Measurements from ENCODE around the gene PAX5. TPM values are rescaled to one million over a fixed set of nuclear protein-coding genes. Genes with fewer than 3 reads are reported as not detected.

Gene PAX5
- total and polyA plus RNA-seq, 4 donors, result 0.08 to 2.3 (median 0.40) TPM

DNA sequence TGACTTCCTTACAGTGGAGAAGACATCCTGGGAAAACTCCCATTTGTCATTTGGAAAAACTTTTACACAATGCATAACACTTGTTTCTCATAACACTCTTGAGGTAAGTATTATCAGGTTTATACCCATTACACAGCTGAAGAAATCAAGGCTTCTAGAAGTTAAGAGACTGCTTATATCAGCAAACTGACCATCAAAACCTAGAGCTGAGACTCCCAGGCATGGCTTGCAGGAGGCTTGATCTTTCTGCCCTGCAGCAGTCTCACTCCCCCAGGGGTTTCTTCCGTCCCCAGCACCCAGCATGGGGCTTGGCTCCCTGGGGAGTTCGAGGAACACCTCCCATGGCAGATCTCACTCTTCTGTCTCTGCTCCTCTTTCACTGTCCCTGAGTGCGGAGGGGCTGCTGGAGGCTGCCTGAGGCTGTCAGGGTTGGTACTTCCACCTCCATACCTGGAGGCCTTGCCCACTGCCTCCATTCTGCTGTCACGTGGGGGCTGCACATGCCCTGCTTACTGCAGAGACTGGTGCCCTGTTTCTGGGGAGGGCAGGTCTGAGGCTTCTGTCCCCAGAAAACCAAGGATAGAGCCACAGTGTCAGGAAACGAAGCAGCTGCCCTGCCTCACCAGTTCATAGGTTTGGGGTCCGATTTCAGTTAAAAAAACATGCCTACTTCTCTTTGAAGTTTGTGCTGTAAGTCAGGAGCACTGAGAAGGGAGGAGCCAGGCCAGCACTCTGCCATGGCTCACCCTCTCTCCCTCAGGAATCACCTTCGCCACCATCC lies 202.5 kb downstream of the PAX5 start:
- Histone ChIP-seq H3K4me3 (no peak overlapping the region), H3K4me1 (ENCODE audit: control insufficient read depth in 5 of 5, insufficient read depth in 5 of 5, low read length in 5 of 5) (no peaks in the 10 kb centered on the region), H3K27ac (ENCODE audit: low read depth in 1 of 2, low read length in 1 of 2) (no peak overlapping the region), H3K9me3 (ENCODE audit: control insufficient read depth in 4 of 4, insufficient read depth in 3 of 4, low read length in 3 of 4) (peaks cover 0 to under 1% (median 0%) of the 10 kb centered on the region in 4 donors), H3K36me3 (ENCODE audit: control insufficient read depth in 4 of 4, insufficient read depth in 4 of 4, low read length in 4 of 4) (no peaks in the 10 kb centered on the region), H3K9ac (ENCODE audit: insufficient read depth in 1 of 2, low read length in 2 of 2) (no peak overlapping the region), H3K27me3 (ENCODE audit: control insufficient read depth in 3 of 3, insufficient read depth in 3 of 3, low read length in 2 of 3) (no peaks in the 10 kb centered on the region)
- TF ChIP-seq, protein P1, sequence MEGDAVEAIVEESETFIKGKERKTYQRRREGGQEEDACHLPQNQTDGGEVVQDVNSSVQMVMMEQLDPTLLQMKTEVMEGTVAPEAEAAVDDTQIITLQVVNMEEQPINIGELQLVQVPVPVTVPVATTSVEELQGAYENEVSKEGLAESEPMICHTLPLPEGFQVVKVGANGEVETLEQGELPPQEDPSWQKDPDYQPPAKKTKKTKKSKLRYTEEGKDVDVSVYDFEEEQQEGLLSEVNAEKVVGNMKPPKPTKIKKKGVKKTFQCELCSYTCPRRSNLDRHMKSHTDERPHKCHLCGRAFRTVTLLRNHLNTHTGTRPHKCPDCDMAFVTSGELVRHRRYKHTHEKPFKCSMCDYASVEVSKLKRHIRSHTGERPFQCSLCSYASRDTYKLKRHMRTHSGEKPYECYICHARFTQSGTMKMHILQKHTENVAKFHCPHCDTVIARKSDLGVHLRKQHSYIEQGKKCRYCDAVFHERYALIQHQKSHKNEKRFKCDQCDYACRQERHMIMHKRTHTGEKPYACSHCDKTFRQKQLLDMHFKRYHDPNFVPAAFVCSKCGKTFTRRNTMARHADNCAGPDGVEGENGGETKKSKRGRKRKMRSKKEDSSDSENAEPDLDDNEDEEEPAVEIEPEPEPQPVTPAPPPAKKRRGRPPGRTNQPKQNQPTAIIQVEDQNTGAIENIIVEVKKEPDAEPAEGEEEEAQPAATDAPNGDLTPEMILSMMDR (IDR thresholded peaks at IDR 0.05; ENCODE audit: control extremely low read depth, extremely low read depth), result no peak
- WGBS, 2 donors, result 65 to 77% methylated on average over 7 of the region's 7 CpGs
- DNase-seq (no peak), ATAC-seq (ENCODE audit: insufficient read depth, low FRiP score) (no peak)

DNA sequence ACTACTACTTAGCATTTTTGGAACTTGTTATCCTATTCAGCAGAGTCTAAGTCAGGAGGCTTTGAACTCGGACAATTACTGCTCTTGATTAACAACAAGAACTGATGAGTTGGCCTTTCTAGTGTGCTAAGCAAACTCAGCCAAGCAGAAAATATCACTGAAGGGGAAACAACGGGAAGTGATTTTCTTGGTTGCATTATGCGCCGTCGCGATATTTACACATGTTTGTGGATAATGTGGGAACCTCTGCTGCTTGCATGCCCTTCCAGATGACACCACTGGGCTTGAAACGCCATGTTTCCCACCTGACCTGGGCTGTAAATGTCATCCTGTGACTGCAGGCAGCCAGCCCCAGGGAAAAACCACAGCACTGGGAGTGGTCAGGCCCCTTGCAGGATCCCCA lies 205.5 kb downstream of the PAX5 start:
- Histone ChIP-seq H3K4me3 (no peak overlapping the region), H3K27ac (ENCODE audit: low read depth in 1 of 2, low read length in 1 of 2) (no peak overlapping the region), H3K9me3 (ENCODE audit: control insufficient read depth in 4 of 4, insufficient read depth in 3 of 4, low read length in 3 of 4) (peaks cover 0 to 2% (median 0%) of the 10 kb centered on the region in 4 donors), H3K36me3 (ENCODE audit: control insufficient read depth in 4 of 4, insufficient read depth in 4 of 4, low read length in 4 of 4) (no peaks in the 10 kb centered on the region), H3K4me1 (ENCODE audit: control insufficient read depth in 5 of 5, insufficient read depth in 5 of 5, low read length in 5 of 5) (no peaks in the 10 kb centered on the region), H3K9ac (ENCODE audit: insufficient read depth in 1 of 2, low read length in 2 of 2) (no peak overlapping the region), H3K27me3 (ENCODE audit: control insufficient read depth in 3 of 3, insufficient read depth in 3 of 3, low read length in 2 of 3) (no peaks in the 10 kb centered on the region)
- ATAC-seq (ENCODE audit: insufficient read depth, low FRiP score), result no peak
- 83 to 93% methylated on average over 7 of the region's 7 CpGs for WGBS, 2 donors
- TF ChIP-seq, protein P1 (IDR thresholded peaks at IDR 0.05; ENCODE audit: control extremely low read depth, extremely low read depth), result no peak
- DNase-seq, result no peak

DNA sequence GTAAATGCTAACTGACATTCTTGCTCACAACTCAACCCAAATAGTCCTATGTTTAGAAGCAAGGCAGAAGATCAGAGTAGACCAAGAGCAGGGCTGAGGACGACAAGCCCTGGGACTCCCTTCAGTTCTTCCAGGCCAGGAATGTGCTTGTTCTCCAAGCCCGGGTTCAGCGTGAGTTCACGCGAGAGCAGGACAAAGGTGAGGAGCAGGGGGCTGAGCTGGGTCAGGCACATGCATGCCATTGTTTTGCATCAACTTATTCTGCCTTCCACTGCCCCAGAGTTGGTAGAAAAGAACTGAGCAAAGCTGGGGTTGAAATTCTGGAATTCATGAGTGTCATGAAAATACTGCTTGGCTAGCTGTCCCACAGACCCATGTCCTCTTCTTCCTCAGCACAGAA lies 206.5 kb downstream of the PAX5 start:
- 61 to 83% methylated on average over 5 of the region's 5 CpGs for WGBS, 2 donors
- no peak for ATAC-seq (ENCODE audit: insufficient read depth, low FRiP score)
- Histone ChIP-seq H3K36me3 (ENCODE audit: control insufficient read depth in 4 of 4, insufficient read depth in 4 of 4, low read length in 4 of 4) (no peaks in the 10 kb centered on the region), H3K9ac (ENCODE audit: insufficient read depth in 1 of 2, low read length in 2 of 2) (no peak overlapping the region), H3K4me3 (no peak overlapping the region), H3K27me3 (ENCODE audit: control insufficient read depth in 3 of 3, insufficient read depth in 3 of 3, low read length in 2 of 3) (peaks cover 0 to 4% (median 1%) of the 10 kb centered on the region in 3 donors), H3K9me3 (ENCODE audit: control insufficient read depth in 4 of 4, insufficient read depth in 3 of 4, low read length in 3 of 4) (peaks cover 0 to 2% (median 0%) of the 10 kb centered on the region in 4 donors), H3K4me1 (ENCODE audit: control insufficient read depth in 5 of 5, insufficient read depth in 5 of 5, low read length in 5 of 5) (no peaks in the 10 kb centered on the region), H3K27ac (ENCODE audit: low read depth in 1 of 2, low read length in 1 of 2) (no peak overlapping the region)
- no peak for DNase-seq
- TF ChIP-seq, protein P1 (IDR thresholded peaks at IDR 0.05; ENCODE audit: control extremely low read depth, extremely low read depth), result no peak
